ENCODE results near the gene GPALPP1. TPM values are rescaled to one million over a fixed set of nuclear protein-coding genes. Genes with fewer than 3 reads are reported as not detected.

Gene GPALPP1
- total and polyA plus RNA-seq, 2 of the 4 experiments (the other 2 are of a cell fraction), result 10.6 to 12.5 TPM

GRCh38 chr13:44967704-44968433 lies 21.5 kb upstream of the GPALPP1 start:
- Histone ChIP-seq H2AK5ac (ENCODE audit: low read depth, low read length) (no peak overlapping the region), H3K9me3 (ENCODE audit: control insufficient read depth, insufficient read depth, low read length) (no peaks in the 10 kb centered on the region), H3K79me1 (ENCODE audit: low read depth in 1 of 2, low read length in 2 of 2) (peaks cover 13 to 27% of the 10 kb centered on the region in 2 experiments; a peak in 3 of 4 replicates), H3K27ac (ENCODE audit: insufficient read depth, low read length) (no peak overlapping the region), H3K4me3 (ENCODE audit: insufficient read depth, low read depth, low read length) (no peak overlapping the region), H3K36me3 (ENCODE audit: control insufficient read depth, insufficient read depth, low read length) (peaks cover 15% of the 10 kb centered on the region), H4K20me1 (ENCODE audit: insufficient read depth, low read length) (no peaks in the 10 kb centered on the region), H4K91ac (ENCODE audit: insufficient read depth, low read depth, low read length) (no peak overlapping the region), H3K14ac (replicated peaks; ENCODE audit: low read depth, low read length) (no peak overlapping the region), H3K56ac (ENCODE audit: extremely low read depth, insufficient read depth, low read length) (no peak overlapping the region), H3K27me3 (ENCODE audit: control insufficient read depth, insufficient read depth, low read length) (no peaks in the 10 kb centered on the region), H3K4me1 (ENCODE audit: control insufficient read depth, insufficient read depth, low read length) (peaks cover 7% of the 10 kb centered on the region), H2AK9ac (replicated peaks; ENCODE audit: low read depth, low read length, poor library complexity) (no peak overlapping the region), H2BK20ac (ENCODE audit: low read depth, low read length) (no peak overlapping the region), H2BK15ac (ENCODE audit: low read depth, low read length) (no peak overlapping the region), H2BK5ac (ENCODE audit: low read depth, low read length, poor library complexity, severe bottlenecking) (no peak overlapping the region), H2BK120ac (ENCODE audit: low read depth, low read length) (no peak overlapping the region), H3K4ac (ENCODE audit: low read depth, low read length) (no peak overlapping the region), H3K23ac (ENCODE audit: low read depth, low read length) (no peak overlapping the region), H3K9ac (ENCODE audit: low read depth, low read length) (no peak overlapping the region; the same call in 1 of the 2 replicates), H3K9me1 (ENCODE audit: insufficient read depth, low read length) (no peaks in the 10 kb centered on the region), H3K4me2 (ENCODE audit: low read depth, low read length) (no peak overlapping the region), H4K8ac (ENCODE audit: low read depth in 2 of 2, low read length in 2 of 2) (no peak overlapping the region), H4K5ac (ENCODE audit: low read depth, low read length) (peak overlapping the region; percentile 23; the same call in 1 of the 2 replicates), H2AFZ (replicated peaks; ENCODE audit: low read length, poor library complexity) (no peak overlapping the region), H3K18ac (ENCODE audit: low read depth, low read length) (no peak overlapping the region)
- peak; percentile 31 for DNase-seq
- in situ Hi-C loops (cut with MboI; ENCODE audit: low sequenced_read_pairs), result no loop called here
- no TSS peak for BruUV-seq (replicated peaks)
- CTCF ChIA-PET, result interaction anchor here (0.6 to 0.7 kb wide), 4 partner anchors 64 to 1049 kb away, joined by 4 read pairs; no protein-coding TSS in a partner anchor
- dilution Hi-C loops (cut with HindIII; ENCODE audit: low sequenced_read_pairs, unreplicated experiment), result no loop called here
- POLR2A ChIA-PET (ENCODE audit: unreplicated experiment), result no interaction called here
- WGBS, 2 experiments (ENCODE audit: extremely low coverage in 2 of 2, insufficient read length in 1 of 2), result no CpG with 5 or more reads among the region's 3 CpGs
- TF ChIP-seq BHLHE40 (IDR thresholded peaks at IDR 0.05; ENCODE audit: low read depth, low read length), result no peak
- TF ChIP-seq RAD21 (IDR thresholded peaks at IDR 0.05; ENCODE audit: low read length), result peak; percentile 56
- peak; percentile 43 for TF ChIP-seq MAFK (IDR thresholded peaks at IDR 0.05; ENCODE audit: low read depth, low read length)
- no peak for TF ChIP-seq SMC3 (IDR thresholded peaks at IDR 0.05; ENCODE audit: low read depth, low read length)
- 0 out of 2 replicates have a peak, but pooled peaks have one; percentile 10 for TF ChIP-seq CEBPB (IDR thresholded peaks at IDR 0.05; ENCODE audit: low read depth, low read length)
- TF ChIP-seq, protein P1, sequence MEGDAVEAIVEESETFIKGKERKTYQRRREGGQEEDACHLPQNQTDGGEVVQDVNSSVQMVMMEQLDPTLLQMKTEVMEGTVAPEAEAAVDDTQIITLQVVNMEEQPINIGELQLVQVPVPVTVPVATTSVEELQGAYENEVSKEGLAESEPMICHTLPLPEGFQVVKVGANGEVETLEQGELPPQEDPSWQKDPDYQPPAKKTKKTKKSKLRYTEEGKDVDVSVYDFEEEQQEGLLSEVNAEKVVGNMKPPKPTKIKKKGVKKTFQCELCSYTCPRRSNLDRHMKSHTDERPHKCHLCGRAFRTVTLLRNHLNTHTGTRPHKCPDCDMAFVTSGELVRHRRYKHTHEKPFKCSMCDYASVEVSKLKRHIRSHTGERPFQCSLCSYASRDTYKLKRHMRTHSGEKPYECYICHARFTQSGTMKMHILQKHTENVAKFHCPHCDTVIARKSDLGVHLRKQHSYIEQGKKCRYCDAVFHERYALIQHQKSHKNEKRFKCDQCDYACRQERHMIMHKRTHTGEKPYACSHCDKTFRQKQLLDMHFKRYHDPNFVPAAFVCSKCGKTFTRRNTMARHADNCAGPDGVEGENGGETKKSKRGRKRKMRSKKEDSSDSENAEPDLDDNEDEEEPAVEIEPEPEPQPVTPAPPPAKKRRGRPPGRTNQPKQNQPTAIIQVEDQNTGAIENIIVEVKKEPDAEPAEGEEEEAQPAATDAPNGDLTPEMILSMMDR (conservative IDR thresholded peaks at IDR 0.05; ENCODE audit: low read depth, low read length), result peak; percentile 31; the same call in 1 of the 2 replicates
- intact Hi-C loops (cut with micrococcal nuclease), result loop anchor here (2.0 to 5.0 kb wide), 2 partner anchors 151 to 1061 kb away; no protein-coding TSS in a partner anchor
- peak; percentile 44; the same call in 1 of the 2 replicates for ATAC-seq (ENCODE audit: low read depth)

Measured in IMR-90 (cell line).